ENCODE measurements around the gene SMARCD3.

- TF ChIP-seq, protein P1, sequence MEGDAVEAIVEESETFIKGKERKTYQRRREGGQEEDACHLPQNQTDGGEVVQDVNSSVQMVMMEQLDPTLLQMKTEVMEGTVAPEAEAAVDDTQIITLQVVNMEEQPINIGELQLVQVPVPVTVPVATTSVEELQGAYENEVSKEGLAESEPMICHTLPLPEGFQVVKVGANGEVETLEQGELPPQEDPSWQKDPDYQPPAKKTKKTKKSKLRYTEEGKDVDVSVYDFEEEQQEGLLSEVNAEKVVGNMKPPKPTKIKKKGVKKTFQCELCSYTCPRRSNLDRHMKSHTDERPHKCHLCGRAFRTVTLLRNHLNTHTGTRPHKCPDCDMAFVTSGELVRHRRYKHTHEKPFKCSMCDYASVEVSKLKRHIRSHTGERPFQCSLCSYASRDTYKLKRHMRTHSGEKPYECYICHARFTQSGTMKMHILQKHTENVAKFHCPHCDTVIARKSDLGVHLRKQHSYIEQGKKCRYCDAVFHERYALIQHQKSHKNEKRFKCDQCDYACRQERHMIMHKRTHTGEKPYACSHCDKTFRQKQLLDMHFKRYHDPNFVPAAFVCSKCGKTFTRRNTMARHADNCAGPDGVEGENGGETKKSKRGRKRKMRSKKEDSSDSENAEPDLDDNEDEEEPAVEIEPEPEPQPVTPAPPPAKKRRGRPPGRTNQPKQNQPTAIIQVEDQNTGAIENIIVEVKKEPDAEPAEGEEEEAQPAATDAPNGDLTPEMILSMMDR (conservative IDR thresholded peaks at IDR 0.05): no peak
- no peak for TF ChIP-seq ZFX (IDR thresholded peaks at IDR 0.05)
These were observed 30.5 kb upstream of the SMARCD3 start for GRCh38 chr7:151278949-151279348.

Measured in C4-2B (cell line).